Neural cell (in vitro differentiated cells): Measurements from ENCODE around the gene VCX2.

ENCODE experiments used
- CTCF ChIP-seq: fragments of 450-650 bp; IDR thresholded peaks from 2 replicates; pipeline ENCODE4 v1.5.1; 2014; ENCODE audit warnings: antibody characterized with exemption, mild to moderate bottlenecking, moderate library complexity; ENCODE audit not compliant: poor library complexity, severe bottlenecking
- EZH2 ChIP-seq: fragments of 200-600, 300-800 bp; shearing (Covaris generic), sonication (generic); IDR thresholded peaks from 2 replicates; pipeline ENCODE4 v1.6.1; 2014; ENCODE audit warnings: antibody characterized with exemption, low read length, borderline replicate concordance, mild to moderate bottlenecking; ENCODE audit not compliant: insufficient read depth, poor library complexity, severe bottlenecking
- POLR2AphosphoS5 ChIP-seq: IDR thresholded peaks from 2 replicates; pipeline ENCODE4 v1.6.1; 2012
- REST ChIP-seq: IDR thresholded peaks from 2 replicates; pipeline ENCODE4 v1.6.1; 2012; ENCODE audit warnings: borderline replicate concordance
- TAF1 ChIP-seq: IDR thresholded peaks from 2 replicates; pipeline ENCODE4 v1.6.1; 2012; ENCODE audit warnings: low read depth

GRCh38 chrX:8139716-8140115 is 31.4 kb downstream of the VCX2 start:
- TF ChIP-seq TAF1 (no peak), CTCF (no peak), POLR2AphosphoS5 (no peak), REST (no peak), EZH2 (no peak)
